Ovary (tissue), 3 donors: ENCODE results near the gene EIF1AY.

ENCODE experiments used
- EP300 ChIP-seq: sonication (generic); formaldehyde crosslinking; IDR thresholded peaks from one replicate; pipeline ENCODE4 v1.6.1; 2017; ENCODE audit warnings: antibody characterized with exemption
- POLR2A ChIP-seq: fragments of 450-650 bp; IDR thresholded peaks from one replicate; pipeline ENCODE4 v1.6.1; 2017; ENCODE audit warnings: antibody characterized with exemption, mild to moderate bottlenecking, moderate library complexity
- TF ChIP-seq, protein P1 (sequence below), 3 donors: fragments of 450-650 bp in 2 of 3; fragments of 200-600 bp in 1 of 3; IDR thresholded peaks; one replicate each; pipeline versions ENCODE4 v1.5.1 to v1.8.0; 2016 to 2022; ENCODE audit warnings: antibody characterized with exemption in 3 of 3, mild to moderate bottlenecking in 1 of 3
- donor health status: DM: no; HTN: no; CAD: no.

DNA sequence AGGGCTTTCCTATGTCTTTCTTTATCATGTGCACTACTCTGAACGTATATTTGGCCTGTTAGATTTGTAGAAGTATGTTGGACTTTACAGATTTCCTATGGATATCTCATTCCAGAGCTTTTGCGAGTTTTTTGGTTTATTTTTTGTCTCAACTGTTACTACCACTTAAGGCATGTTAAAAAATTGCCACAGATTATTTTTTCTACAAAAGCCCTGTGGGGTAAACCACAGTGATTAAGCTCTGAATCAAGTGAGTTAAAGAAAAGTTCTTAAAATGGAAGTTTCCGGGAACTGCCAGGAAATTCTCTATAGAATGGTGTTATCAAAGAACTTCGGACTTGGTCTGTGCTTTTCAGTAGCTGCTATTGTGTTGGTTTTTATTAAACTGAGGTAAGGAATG lies 10.6 kb downstream of the EIF1AY start:
- TF ChIP-seq, protein P1, sequence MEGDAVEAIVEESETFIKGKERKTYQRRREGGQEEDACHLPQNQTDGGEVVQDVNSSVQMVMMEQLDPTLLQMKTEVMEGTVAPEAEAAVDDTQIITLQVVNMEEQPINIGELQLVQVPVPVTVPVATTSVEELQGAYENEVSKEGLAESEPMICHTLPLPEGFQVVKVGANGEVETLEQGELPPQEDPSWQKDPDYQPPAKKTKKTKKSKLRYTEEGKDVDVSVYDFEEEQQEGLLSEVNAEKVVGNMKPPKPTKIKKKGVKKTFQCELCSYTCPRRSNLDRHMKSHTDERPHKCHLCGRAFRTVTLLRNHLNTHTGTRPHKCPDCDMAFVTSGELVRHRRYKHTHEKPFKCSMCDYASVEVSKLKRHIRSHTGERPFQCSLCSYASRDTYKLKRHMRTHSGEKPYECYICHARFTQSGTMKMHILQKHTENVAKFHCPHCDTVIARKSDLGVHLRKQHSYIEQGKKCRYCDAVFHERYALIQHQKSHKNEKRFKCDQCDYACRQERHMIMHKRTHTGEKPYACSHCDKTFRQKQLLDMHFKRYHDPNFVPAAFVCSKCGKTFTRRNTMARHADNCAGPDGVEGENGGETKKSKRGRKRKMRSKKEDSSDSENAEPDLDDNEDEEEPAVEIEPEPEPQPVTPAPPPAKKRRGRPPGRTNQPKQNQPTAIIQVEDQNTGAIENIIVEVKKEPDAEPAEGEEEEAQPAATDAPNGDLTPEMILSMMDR (IDR thresholded peaks at IDR 0.05), result no peak
- TF ChIP-seq POLR2A (no peak), EP300 (no peak)
